SK-N-SH treated with all-trans-retinoic acid at 6 μM for 48 hours (cell line): ENCODE measurements around the gene C1orf232.

Experiments used
- ATAC-seq: fragments of 200-7000 bp; cut with Tn5 transposase; 3 replicates; pipeline ENCODE4 v1.9.1; 2020; ENCODE audit warnings: mild to moderate bottlenecking, moderate library complexity
- ARNTL ChIP-seq: fragments of 450-650 bp; formaldehyde crosslinking; IDR thresholded peaks from 2 replicates; pipeline ENCODE4 v1.5.0; 2020; ENCODE audit warnings: low read depth, mild to moderate bottlenecking, moderate library complexity, borderline replicate concordance
- BACH2 ChIP-seq: fragments of 250-450 bp; sonication (Bioruptor Pico); IDR thresholded peaks from 2 replicates; pipeline ENCODE4 v1.9.0; 2021; ENCODE audit warnings: mild to moderate bottlenecking, borderline replicate concordance
- CSDC2 ChIP-seq: fragments of 250-450 bp; sonication (Bioruptor Pico); IDR thresholded peaks from 2 replicates; pipeline ENCODE4 v1.5.0; 2020; ENCODE audit warnings: mild to moderate bottlenecking, moderate library complexity
- ESRRG ChIP-seq: fragments of 250-450 bp; sonication (Bioruptor Pico); IDR thresholded peaks from 2 replicates; pipeline ENCODE4 v1.6.1; 2021; ENCODE audit warnings: mild to moderate bottlenecking
- GLIS3 ChIP-seq: fragments of 250-450 bp; sonication (Bioruptor Pico); IDR thresholded peaks from 2 replicates; pipeline ENCODE4 v1.5.0; 2020; ENCODE audit warnings: mild to moderate bottlenecking, moderate library complexity
- OSR1 ChIP-seq: fragments of 250-450 bp; sonication (Bioruptor Pico); IDR thresholded peaks from 2 replicates; pipeline ENCODE4 v1.8.0; 2022; ENCODE audit warnings: moderate library complexity, mild to moderate bottlenecking, inconsistent platforms
- PPARA ChIP-seq: fragments of 250-450 bp; sonication (Bioruptor Pico); IDR thresholded peaks from 2 replicates; pipeline ENCODE4 v1.5.0; 2020; ENCODE audit warnings: mild to moderate bottlenecking, borderline replicate concordance
- RARB ChIP-seq: fragments of 250-450 bp; sonication (Bioruptor Pico); IDR thresholded peaks from 2 replicates; pipeline ENCODE4 v1.8.0; 2021; ENCODE audit warnings: mild to moderate bottlenecking, moderate library complexity
- TCF4 ChIP-seq: fragments of 250-450 bp; sonication (Bioruptor Pico); IDR thresholded peaks from 2 replicates; pipeline ENCODE4 v1.8.0; 2021; ENCODE audit warnings: mild to moderate bottlenecking, moderate library complexity, borderline replicate concordance
- TOX ChIP-seq: fragments of 250-450 bp; sonication (Bioruptor Pico); IDR thresholded peaks from 2 replicates; pipeline ENCODE4 v1.8.0; 2021; ENCODE audit warnings: mild to moderate bottlenecking, moderate library complexity, borderline replicate concordance
- ZC3H10 ChIP-seq: fragments of 250-450 bp; sonication (Bioruptor Pico); IDR thresholded peaks from 2 replicates; pipeline ENCODE4 v1.5.1; 2021; ENCODE audit warnings: mild to moderate bottlenecking, moderate library complexity
- ZFP3 ChIP-seq: fragments of 250-450 bp; sonication (Bioruptor Pico); IDR thresholded peaks from 2 replicates; pipeline ENCODE4 v1.5.0; 2020; ENCODE audit warnings: mild to moderate bottlenecking, moderate library complexity
- ZFP30 ChIP-seq: fragments of 450-650 bp; formaldehyde crosslinking; IDR thresholded peaks from 2 replicates; pipeline ENCODE4 v1.5.0; 2022; ENCODE audit warnings: mild to moderate bottlenecking, moderate library complexity
- ZNF565 ChIP-seq: fragments of 450-650 bp; formaldehyde crosslinking; conservative IDR thresholded peaks from 2 replicates; pipeline ENCODE4 v1.5.0; 2020; ENCODE audit warnings: low read depth, mild to moderate bottlenecking, moderate library complexity
- ZNF70 ChIP-seq: fragments of 450-650 bp; formaldehyde crosslinking; IDR thresholded peaks from 2 replicates; pipeline ENCODE4 v1.5.0; 2020; ENCODE audit warnings: mild to moderate bottlenecking, moderate library complexity
- ZNF8 ChIP-seq: fragments of 450-650 bp; formaldehyde crosslinking; IDR thresholded peaks from 2 replicates; pipeline ENCODE4 v1.5.0; 2020; ENCODE audit warnings: mild to moderate bottlenecking, moderate library complexity
- TF ChIP-seq, protein P1 (sequence below): fragments of 250-450 bp; sonication (Bioruptor Pico); IDR thresholded peaks from 2 replicates; pipeline ENCODE4 v1.8.0; 2020; ENCODE audit warnings: mild to moderate bottlenecking, moderate library complexity, borderline replicate concordance
- TF ChIP-seq, protein P2 (sequence below): fragments of 250-450 bp; sonication (Bioruptor Pico); IDR thresholded peaks from 2 replicates; pipeline ENCODE4 v1.5.1; 2021; ENCODE audit warnings: mild to moderate bottlenecking, moderate library complexity
- TF ChIP-seq, protein P3 (sequence below): fragments of 250-450 bp; sonication (Bioruptor Pico); IDR thresholded peaks from 2 replicates; pipeline ENCODE4 v1.5.0; 2020; ENCODE audit warnings: mild to moderate bottlenecking, moderate library complexity
- TF ChIP-seq, protein P4 (sequence below): fragments of 250-450 bp; sonication (Bioruptor Pico); IDR thresholded peaks from 2 replicates; pipeline ENCODE4 v1.5.1; 2020; ENCODE audit warnings: low read depth, mild to moderate bottlenecking, moderate library complexity

Gene C1orf232

DNA sequence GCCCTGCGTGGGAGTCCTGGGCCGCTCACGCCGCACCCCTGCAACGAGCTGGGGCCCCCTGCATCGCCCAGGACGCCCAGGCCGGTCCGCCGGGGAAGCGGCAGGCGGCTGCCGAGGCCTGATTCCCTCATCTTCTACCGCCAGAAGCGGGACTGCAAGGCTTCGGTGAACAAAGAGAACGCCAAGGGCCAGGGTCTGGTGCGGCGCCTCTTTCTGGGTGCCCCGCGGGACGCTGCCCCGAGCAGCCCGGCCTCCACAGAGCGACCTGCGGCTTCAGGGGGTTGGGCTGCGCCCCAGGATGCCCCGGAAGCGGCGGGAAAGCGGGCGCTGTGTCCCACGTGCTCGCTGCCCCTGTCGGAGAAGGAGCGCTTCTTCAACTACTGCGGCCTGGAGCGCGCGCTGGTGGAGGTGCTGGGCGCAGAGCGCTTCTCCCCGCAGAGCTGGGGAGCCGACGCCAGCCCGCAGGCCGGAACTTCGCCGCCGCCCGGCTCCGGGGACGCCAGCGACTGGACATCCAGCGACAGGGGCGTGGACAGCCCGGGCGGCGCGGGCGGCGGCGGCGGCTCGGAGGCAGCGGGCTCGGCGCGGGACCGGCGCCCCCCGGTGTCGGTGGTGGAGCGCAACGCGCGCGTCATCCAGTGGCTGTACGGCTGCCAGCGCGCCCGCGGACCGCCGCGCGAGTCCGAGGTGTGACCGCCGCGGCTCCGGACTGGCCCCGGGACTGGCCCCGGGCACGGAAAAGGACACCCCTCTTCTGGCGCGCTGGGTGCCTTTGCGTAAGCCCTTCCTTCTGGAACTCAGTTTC lies 7.1 kb downstream of the C1orf232 start:
- no peak for TF ChIP-seq ZNF70
- TF ChIP-seq ARNTL (CRISPR knock-in tag): no peak
- TF ChIP-seq TCF4: no peak
- TF ChIP-seq, protein P1, sequence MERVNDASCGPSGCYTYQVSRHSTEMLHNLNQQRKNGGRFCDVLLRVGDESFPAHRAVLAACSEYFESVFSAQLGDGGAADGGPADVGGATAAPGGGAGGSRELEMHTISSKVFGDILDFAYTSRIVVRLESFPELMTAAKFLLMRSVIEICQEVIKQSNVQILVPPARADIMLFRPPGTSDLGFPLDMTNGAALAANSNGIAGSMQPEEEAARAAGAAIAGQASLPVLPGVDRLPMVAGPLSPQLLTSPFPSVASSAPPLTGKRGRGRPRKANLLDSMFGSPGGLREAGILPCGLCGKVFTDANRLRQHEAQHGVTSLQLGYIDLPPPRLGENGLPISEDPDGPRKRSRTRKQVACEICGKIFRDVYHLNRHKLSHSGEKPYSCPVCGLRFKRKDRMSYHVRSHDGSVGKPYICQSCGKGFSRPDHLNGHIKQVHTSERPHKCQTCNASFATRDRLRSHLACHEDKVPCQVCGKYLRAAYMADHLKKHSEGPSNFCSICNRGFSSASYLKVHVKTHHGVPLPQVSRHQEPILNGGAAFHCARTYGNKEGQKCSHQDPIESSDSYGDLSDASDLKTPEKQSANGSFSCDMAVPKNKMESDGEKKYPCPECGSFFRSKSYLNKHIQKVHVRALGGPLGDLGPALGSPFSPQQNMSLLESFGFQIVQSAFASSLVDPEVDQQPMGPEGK (CRISPR knock-in tag): no peak
- TF ChIP-seq BACH2: no peak
- no peak for ATAC-seq

DNA sequence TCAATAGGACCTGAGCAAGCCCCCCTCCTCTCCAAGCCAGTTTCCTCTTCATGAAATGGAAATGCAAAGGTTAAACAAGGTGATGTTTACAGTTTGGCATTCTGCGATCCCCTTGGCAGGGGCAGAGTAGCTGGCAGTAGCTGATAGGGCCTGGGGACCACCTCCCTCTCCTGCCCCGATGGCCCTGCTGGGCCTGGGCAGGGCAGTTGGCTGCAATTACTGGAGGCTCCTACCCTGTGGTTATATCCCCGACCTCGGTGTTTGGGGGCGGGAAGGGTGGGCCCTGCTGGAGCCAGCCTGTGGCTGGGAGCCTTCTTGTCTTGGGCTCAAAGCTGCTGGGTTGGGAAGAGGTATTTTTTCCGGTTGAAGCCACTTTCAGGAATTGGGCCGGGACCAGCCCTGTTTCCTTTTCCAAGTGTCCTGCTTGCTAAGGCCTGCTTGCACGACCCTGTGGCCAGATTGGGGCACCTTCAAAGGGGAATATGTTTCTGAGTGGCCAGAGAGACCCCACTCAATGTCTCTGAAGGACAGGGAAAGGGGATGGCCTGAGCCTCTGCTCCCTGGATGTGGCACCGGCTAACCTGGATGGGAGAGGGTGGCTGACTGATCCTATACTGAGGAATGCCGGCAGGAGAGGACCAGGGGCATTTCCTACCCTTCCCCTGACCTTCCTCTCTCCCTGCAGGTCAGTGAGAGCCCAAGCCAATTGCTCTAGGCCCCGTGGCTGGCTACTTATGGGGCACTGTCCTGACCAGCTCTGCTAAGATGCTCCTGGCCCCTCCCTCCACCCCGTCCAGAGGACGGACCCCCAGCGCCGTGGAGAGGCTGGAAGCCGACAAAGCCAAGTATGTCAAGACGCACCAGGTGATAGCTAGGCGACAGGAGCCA lies 8.0 kb downstream of the C1orf232 start:
- ATAC-seq: no peak
- TF ChIP-seq GLIS3 (no peak), ESRRG (CRISPR knock-in tag) (no peak), ZFP3 (CRISPR knock-in tag) (no peak), CSDC2 (no peak), ZC3H10 (CRISPR knock-in tag) (no peak), OSR1 (no peak), ZNF565 (CRISPR knock-in tag) (no peak)
- TF ChIP-seq, protein P2, sequence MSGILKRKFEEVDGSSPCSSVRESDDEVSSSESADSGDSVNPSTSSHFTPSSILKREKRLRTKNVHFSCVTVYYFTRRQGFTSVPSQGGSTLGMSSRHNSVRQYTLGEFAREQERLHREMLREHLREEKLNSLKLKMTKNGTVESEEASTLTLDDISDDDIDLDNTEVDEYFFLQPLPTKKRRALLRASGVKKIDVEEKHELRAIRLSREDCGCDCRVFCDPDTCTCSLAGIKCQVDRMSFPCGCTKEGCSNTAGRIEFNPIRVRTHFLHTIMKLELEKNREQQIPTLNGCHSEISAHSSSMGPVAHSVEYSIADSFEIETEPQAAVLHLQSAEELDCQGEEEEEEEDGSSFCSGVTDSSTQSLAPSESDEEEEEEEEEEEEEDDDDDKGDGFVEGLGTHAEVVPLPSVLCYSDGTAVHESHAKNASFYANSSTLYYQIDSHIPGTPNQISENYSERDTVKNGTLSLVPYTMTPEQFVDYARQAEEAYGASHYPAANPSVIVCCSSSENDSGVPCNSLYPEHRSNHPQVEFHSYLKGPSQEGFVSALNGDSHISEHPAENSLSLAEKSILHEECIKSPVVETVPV: no peak
- TF ChIP-seq, protein P1 (CRISPR knock-in tag): no peak
- TF ChIP-seq, protein P3, sequence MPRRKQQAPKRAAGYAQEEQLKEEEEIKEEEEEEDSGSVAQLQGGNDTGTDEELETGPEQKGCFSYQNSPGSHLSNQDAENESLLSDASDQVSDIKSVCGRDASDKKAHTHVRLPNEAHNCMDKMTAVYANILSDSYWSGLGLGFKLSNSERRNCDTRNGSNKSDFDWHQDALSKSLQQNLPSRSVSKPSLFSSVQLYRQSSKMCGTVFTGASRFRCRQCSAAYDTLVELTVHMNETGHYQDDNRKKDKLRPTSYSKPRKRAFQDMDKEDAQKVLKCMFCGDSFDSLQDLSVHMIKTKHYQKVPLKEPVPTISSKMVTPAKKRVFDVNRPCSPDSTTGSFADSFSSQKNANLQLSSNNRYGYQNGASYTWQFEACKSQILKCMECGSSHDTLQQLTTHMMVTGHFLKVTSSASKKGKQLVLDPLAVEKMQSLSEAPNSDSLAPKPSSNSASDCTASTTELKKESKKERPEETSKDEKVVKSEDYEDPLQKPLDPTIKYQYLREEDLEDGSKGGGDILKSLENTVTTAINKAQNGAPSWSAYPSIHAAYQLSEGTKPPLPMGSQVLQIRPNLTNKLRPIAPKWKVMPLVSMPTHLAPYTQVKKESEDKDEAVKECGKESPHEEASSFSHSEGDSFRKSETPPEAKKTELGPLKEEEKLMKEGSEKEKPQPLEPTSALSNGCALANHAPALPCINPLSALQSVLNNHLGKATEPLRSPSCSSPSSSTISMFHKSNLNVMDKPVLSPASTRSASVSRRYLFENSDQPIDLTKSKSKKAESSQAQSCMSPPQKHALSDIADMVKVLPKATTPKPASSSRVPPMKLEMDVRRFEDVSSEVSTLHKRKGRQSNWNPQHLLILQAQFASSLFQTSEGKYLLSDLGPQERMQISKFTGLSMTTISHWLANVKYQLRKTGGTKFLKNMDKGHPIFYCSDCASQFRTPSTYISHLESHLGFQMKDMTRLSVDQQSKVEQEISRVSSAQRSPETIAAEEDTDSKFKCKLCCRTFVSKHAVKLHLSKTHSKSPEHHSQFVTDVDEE: no peak

DNA sequence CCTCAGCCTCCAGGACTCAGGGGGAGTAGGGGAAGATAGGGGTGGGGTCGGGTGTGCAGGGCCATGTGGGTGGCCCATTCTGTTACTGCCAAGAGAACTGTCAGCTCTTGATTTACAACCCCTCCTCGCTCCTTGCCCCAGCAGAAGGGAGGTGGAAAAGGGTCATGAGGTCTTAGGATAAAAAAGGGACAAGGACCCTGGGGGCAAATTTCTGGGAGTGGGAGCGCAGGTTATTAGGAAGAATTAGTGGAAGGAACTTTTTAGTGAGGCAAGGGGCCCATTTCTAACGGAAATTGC lies 9.1 kb downstream of the C1orf232 start:
- no peak for ATAC-seq
- TF ChIP-seq ZNF8 (CRISPR knock-in tag) (no peak), PPARA (CRISPR knock-in tag) (no peak), RARB (CRISPR knock-in tag) (no peak), ESRRG (CRISPR knock-in tag) (no peak), ZFP30 (CRISPR knock-in tag) (no peak), CSDC2 (no peak), TOX (CRISPR knock-in tag) (no peak), OSR1 (no peak), ZNF565 (CRISPR knock-in tag) (no peak)
- TF ChIP-seq, protein P4, sequence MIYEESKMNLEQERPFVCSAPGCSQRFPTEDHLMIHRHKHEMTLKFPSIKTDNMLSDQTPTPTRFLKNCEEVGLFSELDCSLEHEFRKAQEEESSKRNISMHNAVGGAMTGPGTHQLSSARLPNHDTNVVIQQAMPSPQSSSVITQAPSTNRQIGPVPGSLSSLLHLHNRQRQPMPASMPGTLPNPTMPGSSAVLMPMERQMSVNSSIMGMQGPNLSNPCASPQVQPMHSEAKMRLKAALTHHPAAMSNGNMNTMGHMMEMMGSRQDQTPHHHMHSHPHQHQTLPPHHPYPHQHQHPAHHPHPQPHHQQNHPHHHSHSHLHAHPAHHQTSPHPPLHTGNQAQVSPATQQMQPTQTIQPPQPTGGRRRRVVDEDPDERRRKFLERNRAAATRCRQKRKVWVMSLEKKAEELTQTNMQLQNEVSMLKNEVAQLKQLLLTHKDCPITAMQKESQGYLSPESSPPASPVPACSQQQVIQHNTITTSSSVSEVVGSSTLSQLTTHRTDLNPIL (CRISPR knock-in tag): no peak
- TF ChIP-seq, protein P2: no peak
- TF ChIP-seq, protein P1 (CRISPR knock-in tag): no peak
- TF ChIP-seq, protein P3: no peak
